Subcutaneous abdominal adipose tissue (tissue), 5 donors: ENCODE results near the gene NUP210L.

ENCODE experiments used
- H3K27ac ChIP-seq: one replicate; pipeline ENCODE4 v1.7.0; 2013; ENCODE audit warnings: low read depth, mild to moderate bottlenecking, inconsistent platforms, low read length, moderate library complexity
- H3K27me3 ChIP-seq, 5 donors: one replicate each; pipeline ENCODE4 v1.7.0; 2013; ENCODE audit warnings: low read length in 5 of 5, inconsistent platforms in 1 of 5; ENCODE audit not compliant: control insufficient read depth in 5 of 5, insufficient read depth in 4 of 5
- H3K36me3 ChIP-seq, 5 donors: one replicate each; pipeline ENCODE4 v1.7.0; 2013; ENCODE audit warnings: low read length in 5 of 5; ENCODE audit not compliant: control insufficient read depth in 5 of 5, insufficient read depth in 5 of 5
- H3K4me1 ChIP-seq, 5 donors: one replicate each; pipeline ENCODE4 v1.7.0; 2013; ENCODE audit warnings: low read length in 5 of 5, mild to moderate bottlenecking in 3 of 5, moderate library complexity in 1 of 5; ENCODE audit not compliant: control insufficient read depth in 5 of 5, insufficient read depth in 5 of 5
- H3K4me3 ChIP-seq, 5 donors: one replicate each; pipeline ENCODE4 v1.7.0; 2013; ENCODE audit warnings: low read length in 5 of 5, low read depth in 1 of 5
- H3K9ac ChIP-seq, 5 donors: one replicate each; pipeline ENCODE4 v1.7.0; 2013; ENCODE audit warnings: low read length in 5 of 5, mild to moderate bottlenecking in 4 of 5, moderate library complexity in 3 of 5
- H3K9me3 ChIP-seq, 5 donors: one replicate each; pipeline ENCODE4 v1.7.0; 2013; ENCODE audit warnings: low read length in 5 of 5; ENCODE audit not compliant: control insufficient read depth in 5 of 5
- donor health status: healthy.
- donor health status: healthy.
- donor health status: healthy.
- donor health status: healthy.
- donor health status: healthy.

Gene NUP210L

GRCh38 chr1:154183046-154183915 lies 28.4 kb upstream of the NUP210L start:
- H3K36me3 ChIP-seq, result peaks cover 0 to 6% (median 0%) of the 10 kb centered on the region in 5 donors
- H3K9ac ChIP-seq, result peak overlapping the region; percentile 79 to 91 (median 85)
- H3K4me3 ChIP-seq, result peak overlapping the region; percentile 84 to 100 (median 98)
- no peaks in the 10 kb centered on the region for H3K9me3 ChIP-seq
- peaks cover 5 to 50% (median 44%) of the 10 kb centered on the region in 5 donors for H3K4me1 ChIP-seq
- peak overlapping the region; percentile 91 for H3K27ac ChIP-seq
- no peaks in the 10 kb centered on the region for H3K27me3 ChIP-seq

GRCh38 chr1:154182344-154183045 lies 27.6 kb upstream of the NUP210L start:
- peaks cover 0 to 6% (median 0%) of the 10 kb centered on the region in 5 donors for H3K36me3 ChIP-seq

GRCh38 chr1:154181944-154182343 lies 27.1 kb upstream of the NUP210L start:
- peaks cover 0 to 6% (median 0%) of the 10 kb centered on the region in 5 donors for H3K36me3 ChIP-seq
- H3K4me3 ChIP-seq, result peak overlapping the region; percentile 84 to 100 (median 98)
- peaks cover 5 to 63% (median 57%) of the 10 kb centered on the region in 5 donors for H3K4me1 ChIP-seq
- peak overlapping the region; percentile 91 for H3K27ac ChIP-seq
- H3K9ac ChIP-seq, result peak overlapping the region; percentile 79 to 91 (median 85)
- H3K9me3 ChIP-seq, result no peaks in the 10 kb centered on the region
- H3K27me3 ChIP-seq, result no peaks in the 10 kb centered on the region

More at GRCh38 chr1:154182344-154183045, 27.6 kb upstream of the NUP210L start:
- Histone ChIP-seq H3K9ac (peak overlapping the region; percentile 79 to 91 (median 85)), H3K4me3 (peak overlapping the region; percentile 84 to 100 (median 98)), H3K27me3 (no peaks in the 10 kb centered on the region), H3K9me3 (no peaks in the 10 kb centered on the region), H3K27ac (peak overlapping the region; percentile 91), H3K4me1 (peaks cover 5 to 57% (median 52%) of the 10 kb centered on the region in 5 donors)

- Histone ChIP-seq H3K27me3 (no peaks in the 10 kb centered on the region), H3K36me3 (peaks cover 3 to 13% (median 5%) of the 10 kb centered on the region in 5 donors), H3K27ac (no peak overlapping the region), H3K9me3 (no peaks in the 10 kb centered on the region), H3K4me1 (peaks cover 8 to 79% (median 71%) of the 10 kb centered on the region in 5 donors), H3K4me3 (peak overlapping the region in 4 of 5 donors; percentile 3 to 43 (median 24)), H3K9ac (no peak overlapping the region)
These were observed 25.2 kb upstream of the NUP210L start for GRCh38 chr1:154179946-154180687.

GRCh38 chr1:154178911-154179811 lies 24.3 kb upstream of the NUP210L start:
- H3K9me3 ChIP-seq, result no peaks in the 10 kb centered on the region
- H3K9ac ChIP-seq, result peak overlapping the region in 2 of 5 donors; percentile 35 to 53
- H3K36me3 ChIP-seq, result peaks cover 3 to 19% (median 9%) of the 10 kb centered on the region in 5 donors
- no peaks in the 10 kb centered on the region for H3K27me3 ChIP-seq
- H3K4me1 ChIP-seq, result peaks cover 8 to 79% (median 71%) of the 10 kb centered on the region in 5 donors
- H3K27ac ChIP-seq, result no peak overlapping the region
- peak overlapping the region in 3 of 5 donors; percentile 8 to 32 (median 19) for H3K4me3 ChIP-seq

- H3K4me3 ChIP-seq, result no peak overlapping the region
These were observed 23.1 kb upstream of the NUP210L start for GRCh38 chr1:154178013-154178412.

GRCh38 chr1:154176337-154176736 lies 21.5 kb upstream of the NUP210L start:
- Histone ChIP-seq H3K4me3 (no peak overlapping the region), H3K27ac (peak overlapping the region; percentile 62), H3K9me3 (no peaks in the 10 kb centered on the region), H3K27me3 (no peaks in the 10 kb centered on the region), H3K36me3 (peaks cover 17 to 42% (median 28%) of the 10 kb centered on the region in 5 donors), H3K9ac (peak overlapping the region in 1 of 5 donors; percentile 25), H3K4me1 (peaks cover 8 to 60% (median 53%) of the 10 kb centered on the region in 5 donors)

More at GRCh38 chr1:154178013-154178412, 23.1 kb upstream of the NUP210L start:
- H3K36me3 ChIP-seq, result peaks cover 4 to 25% (median 11%) of the 10 kb centered on the region in 5 donors
- no peaks in the 10 kb centered on the region for H3K9me3 ChIP-seq
- H3K9ac ChIP-seq, result peak overlapping the region in 1 of 5 donors; percentile 35
- no peaks in the 10 kb centered on the region for H3K27me3 ChIP-seq
- peak overlapping the region; percentile 52 for H3K27ac ChIP-seq
- peaks cover 8 to 73% (median 66%) of the 10 kb centered on the region in 5 donors for H3K4me1 ChIP-seq

GRCh38 chr1:154174654-154175053 lies 19.8 kb upstream of the NUP210L start:
- Histone ChIP-seq H3K4me1 (peaks cover 5 to 43% (median 39%) of the 10 kb centered on the region in 5 donors), H3K27me3 (no peaks in the 10 kb centered on the region), H3K9me3 (no peaks in the 10 kb centered on the region), H3K27ac (no peak overlapping the region), H3K9ac (no peak overlapping the region), H3K36me3 (peaks cover 32 to 59% (median 45%) of the 10 kb centered on the region in 5 donors), H3K4me3 (no peak overlapping the region)
